ENCODE results near the gene OR2T33.

Gene OR2T33

GRCh38 chr1:248231117-248231516 is 46.7 kb downstream of the OR2T33 start, which contains the start of gene OR2M4:
Gene OR2M4 (plus strand): TSS chr1:248231417. CDS start chr1:248238929, 7,512 bp downstream.
- Histone ChIP-seq H3K27me3 (ENCODE audit: control insufficient read depth, low read length) (no peaks in the 10 kb centered on the region), H3F3A (ENCODE audit: control insufficient read depth, insufficient read depth) (no peaks in the 10 kb centered on the region), H3K9me2 (replicated peaks; ENCODE audit: control insufficient read depth, low read length) (no peaks in the 10 kb centered on the region), H3K27ac (ENCODE audit: low read depth, low read length) (no peak within 1 kb of the TSS), H3K4me3 (ENCODE audit: low read length) (no peak within 1 kb of the TSS), H3K36me3 (ENCODE audit: control insufficient read depth, low read length) (no peaks in the 10 kb centered on the region), H3K4me1 (ENCODE audit: control insufficient read depth, low read length) (no peaks in the 10 kb centered on the region), H3K9me3 (ENCODE audit: control insufficient read depth, insufficient read depth, low read length) (no peaks in the 10 kb centered on the region), H3K79me2 (ENCODE audit: control insufficient read depth, low read length) (no peaks in the 10 kb centered on the region), H3K4me2 (ENCODE audit: low read length) (no peak within 1 kb of the TSS), H4K20me1 (ENCODE audit: control insufficient read depth, insufficient read depth, low read depth, low read length) (no peaks in the 10 kb centered on the region)
- TF ChIP-seq EZH2phosphoT487 (IDR thresholded peaks at IDR 0.05; ENCODE audit: borderline replicate concordance, low read length), result no peak

GRCh38 chr1:248229360-248229908 is 48.3 kb downstream of the OR2T33 start:
- Histone ChIP-seq H3F3A (ENCODE audit: control insufficient read depth, insufficient read depth) (no peaks in the 10 kb centered on the region), H3K79me2 (ENCODE audit: control insufficient read depth, low read length) (no peaks in the 10 kb centered on the region), H3K27ac (ENCODE audit: low read depth, low read length) (no peak overlapping the region), H3K36me3 (ENCODE audit: control insufficient read depth, low read length) (no peaks in the 10 kb centered on the region), H3K27me3 (ENCODE audit: control insufficient read depth, low read length) (no peaks in the 10 kb centered on the region), H4K20me1 (ENCODE audit: control insufficient read depth, insufficient read depth, low read depth, low read length) (no peaks in the 10 kb centered on the region), H3K4me2 (ENCODE audit: low read length) (no peak overlapping the region), H3K4me3 (ENCODE audit: low read length) (no peak overlapping the region), H3K9me3 (ENCODE audit: control insufficient read depth, insufficient read depth, low read length) (no peaks in the 10 kb centered on the region), H3K9me2 (replicated peaks; ENCODE audit: control insufficient read depth, low read length) (no peaks in the 10 kb centered on the region), H3K4me1 (ENCODE audit: control insufficient read depth, low read length) (no peaks in the 10 kb centered on the region)
- TF ChIP-seq EZH2phosphoT487 (IDR thresholded peaks at IDR 0.05; ENCODE audit: borderline replicate concordance, low read length), result no peak
- no peak for TF ChIP-seq CTCF (IDR thresholded peaks at IDR 0.05; ENCODE audit: low read depth, low read length, poor library complexity, severe bottlenecking)

GRCh38 chr1:248225537-248225936 is 52.2 kb downstream of the OR2T33 start:
- no peak overlapping the region for H3K27ac ChIP-seq (ENCODE audit: low read depth, low read length)
- H3K79me2 ChIP-seq (ENCODE audit: control insufficient read depth, low read length), result no peaks in the 10 kb centered on the region
- H3K4me1 ChIP-seq (ENCODE audit: control insufficient read depth, low read length), result no peaks in the 10 kb centered on the region
- H3K4me2 ChIP-seq (ENCODE audit: low read length), result no peak overlapping the region
- H3K4me3 ChIP-seq (ENCODE audit: low read length), result no peak overlapping the region
- no peak for TF ChIP-seq EZH2phosphoT487 (IDR thresholded peaks at IDR 0.05; ENCODE audit: borderline replicate concordance, low read length)
- no peak for TF ChIP-seq CTCF (IDR thresholded peaks at IDR 0.05; ENCODE audit: low read depth, low read length, poor library complexity, severe bottlenecking)
- H3K27me3 ChIP-seq (ENCODE audit: control insufficient read depth, low read length), result no peaks in the 10 kb centered on the region
- H3K36me3 ChIP-seq (ENCODE audit: control insufficient read depth, low read length), result no peaks in the 10 kb centered on the region
- H3K9me3 ChIP-seq (ENCODE audit: control insufficient read depth, insufficient read depth, low read length), result no peaks in the 10 kb centered on the region
- H4K20me1 ChIP-seq (ENCODE audit: control insufficient read depth, insufficient read depth, low read depth, low read length), result no peaks in the 10 kb centered on the region
- H3F3A ChIP-seq (ENCODE audit: control insufficient read depth, insufficient read depth), result no peaks in the 10 kb centered on the region
- no peaks in the 10 kb centered on the region for H3K9me2 ChIP-seq (replicated peaks; ENCODE audit: control insufficient read depth, low read length)

All from DOHH2 (cell line).